HG02642 (cell line): ENCODE data around the gene TAS2R14.

Experiments used
- ATAC-seq: cut with Tn5 transposase; IDR thresholded peaks from one replicate; pipeline ENCODE4 v1.9.1; 2021; ENCODE audit warnings: mild to moderate bottlenecking; ENCODE audit not compliant: unreplicated experiment, poor library complexity

The TAS2R14 gene

DNA sequence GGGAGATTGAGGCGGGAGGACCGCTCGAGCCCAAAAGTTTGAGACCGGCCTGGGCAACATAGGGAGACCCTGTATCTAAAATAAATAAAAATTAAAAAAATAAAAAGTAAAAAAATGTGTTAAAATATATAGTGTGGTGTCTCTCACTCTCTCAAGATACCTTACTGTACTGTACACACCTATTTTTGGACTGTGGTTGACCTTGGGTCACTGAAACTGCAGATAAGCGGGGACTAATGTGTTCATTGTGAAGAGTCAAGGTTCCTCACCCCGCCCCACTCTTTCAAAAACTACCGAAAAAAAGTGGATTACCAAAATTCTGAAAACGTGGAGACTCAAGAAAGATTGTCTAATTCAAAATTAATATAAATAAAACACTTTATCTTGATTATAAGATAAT is 28.7 kb downstream of the TAS2R14 start:
- ATAC-seq: no peak

DNA sequence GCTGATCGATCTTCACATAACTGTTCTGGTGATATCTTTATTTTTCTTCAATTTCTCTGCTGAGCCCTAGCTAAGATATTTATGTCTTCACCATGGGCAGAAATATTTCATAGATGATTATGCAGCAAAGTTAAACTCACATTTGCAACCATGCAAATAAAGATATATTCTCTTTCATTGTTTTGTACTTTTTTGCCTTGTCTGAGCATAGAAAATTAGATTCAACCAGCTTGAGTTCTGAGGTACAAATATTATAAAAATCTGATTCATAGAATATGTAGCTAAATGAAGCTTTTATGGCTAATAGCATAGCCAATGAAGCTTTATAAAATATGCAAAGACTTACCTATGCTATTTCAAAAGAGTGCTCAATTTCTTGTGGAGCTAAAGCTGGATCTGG is 29.6 kb downstream of the TAS2R14 start, which contains the start of gene TAS2R13:
Gene TAS2R13, minus strand, starts transcription at position 101 of the 400 bp plus-strand sequence. CDS start 264 bp downstream, outside the sequence.
- ATAC-seq: no peak

DNA sequence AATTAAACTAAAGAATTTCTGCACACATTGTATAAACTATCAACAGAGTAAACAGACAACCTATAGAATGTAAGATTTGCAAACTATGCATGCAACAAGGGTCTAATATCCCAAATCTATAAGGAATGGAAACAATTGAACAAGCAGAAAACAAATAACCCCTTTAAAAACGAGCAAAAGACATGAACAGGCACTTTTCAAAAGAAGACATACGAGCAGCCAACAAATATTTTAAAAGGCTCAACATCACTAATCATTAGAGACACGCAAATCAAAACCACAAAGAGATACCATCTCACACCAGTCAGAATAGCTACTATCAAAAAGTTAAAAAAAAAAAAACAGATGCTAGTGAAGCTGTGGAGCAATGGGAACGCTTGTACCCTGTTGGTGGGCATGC is 34.4 kb downstream of the TAS2R14 start:
- no peak for ATAC-seq

DNA sequence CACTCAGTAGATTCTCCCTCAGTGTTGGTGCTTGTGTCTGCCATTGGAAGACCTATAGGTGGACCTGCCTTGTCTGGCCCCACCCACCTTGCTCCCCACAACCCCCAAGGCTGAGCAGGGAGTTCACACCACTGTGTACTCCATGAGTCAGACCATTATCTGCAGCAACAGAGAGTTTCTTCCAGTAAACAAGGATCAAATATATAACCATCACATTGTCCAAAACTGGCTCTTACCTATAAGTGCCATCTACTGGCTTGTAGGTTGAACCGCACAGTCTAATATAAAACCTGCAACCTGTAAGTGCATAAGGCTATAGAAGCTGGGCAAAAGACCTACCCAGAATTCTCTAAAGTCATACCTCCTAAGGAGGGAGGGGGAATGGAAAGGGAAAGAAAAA is 37.6 kb downstream of the TAS2R14 start:
- ATAC-seq: no peak

DNA sequence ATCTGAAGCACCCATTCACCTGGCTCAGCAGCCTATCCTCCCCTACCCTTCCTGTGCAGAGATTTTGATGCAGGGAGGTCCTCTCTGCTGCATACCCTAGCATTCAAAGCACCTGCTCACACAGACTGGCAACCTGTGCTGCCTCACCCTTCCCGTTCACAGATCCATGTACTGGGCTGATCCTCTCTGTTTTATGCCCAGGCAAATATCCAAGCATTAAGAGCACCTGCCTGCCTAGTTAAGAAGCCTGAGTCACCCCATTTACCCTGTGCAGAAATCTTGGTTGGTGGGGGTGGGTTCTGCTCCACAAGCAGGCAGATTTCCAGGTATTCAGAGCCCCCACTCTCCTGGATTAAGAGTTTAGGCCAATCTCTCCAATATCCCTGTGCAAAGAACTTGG is 38.1 kb downstream of the TAS2R14 start:
- no peak for ATAC-seq

DNA sequence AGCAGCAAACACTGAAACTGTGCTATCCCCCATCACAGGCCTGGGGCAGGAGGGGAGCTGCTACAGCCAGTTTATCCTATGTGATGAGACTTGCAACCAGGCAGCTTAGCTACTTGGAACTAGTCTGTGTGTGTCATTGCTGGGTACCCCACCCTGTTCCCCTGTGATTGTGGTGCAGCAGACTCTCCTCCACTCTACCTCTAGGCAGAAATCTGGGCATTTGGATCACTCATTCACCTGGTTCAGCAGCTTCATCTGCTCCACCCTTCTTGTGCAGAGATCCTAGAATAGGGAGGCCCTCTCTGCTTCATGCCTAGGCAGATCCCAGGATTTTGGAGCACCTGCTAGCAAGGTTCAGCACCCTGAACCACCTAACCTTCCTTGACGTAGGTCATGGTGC is 38.5 kb downstream of the TAS2R14 start:
- no peak for ATAC-seq

DNA sequence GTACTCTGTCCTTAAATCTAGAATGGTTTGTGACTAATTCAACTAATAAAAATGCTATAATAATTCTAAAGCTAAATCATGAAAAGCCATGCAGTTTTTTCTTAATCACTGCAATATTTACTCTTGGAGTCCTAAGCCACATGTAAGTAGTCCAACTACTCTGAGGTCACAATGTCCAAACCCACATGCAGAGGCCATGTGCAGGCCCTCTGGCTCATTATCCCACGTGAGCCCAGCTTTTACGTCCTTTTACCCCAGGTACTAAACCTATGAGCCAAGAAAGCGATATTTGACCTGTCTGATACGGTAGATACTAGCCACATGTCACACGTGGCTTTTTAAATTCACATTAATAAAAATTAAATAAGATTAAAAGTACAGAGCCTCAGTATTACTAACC is 42.2 kb downstream of the TAS2R14 start:
- ATAC-seq: no peak

DNA sequence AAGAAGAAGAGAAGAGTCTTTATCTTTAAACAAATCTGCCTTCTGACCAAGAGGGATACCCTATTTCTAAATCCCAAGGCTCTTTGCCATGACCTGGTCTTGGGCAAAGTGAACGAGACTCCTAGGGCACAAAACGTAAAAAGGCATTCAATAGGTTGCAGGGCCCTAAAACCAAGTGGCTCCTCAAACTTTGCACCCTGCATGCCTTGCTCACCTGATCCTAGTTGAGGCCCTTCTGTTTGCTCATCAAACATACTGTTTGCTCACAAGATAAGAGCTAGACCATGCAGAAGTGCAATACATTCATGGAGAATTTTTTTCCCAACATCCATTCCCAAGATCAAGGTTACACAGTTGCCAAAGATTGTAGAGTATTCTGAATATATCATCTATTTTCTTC is 47.1 kb downstream of the TAS2R14 start:
- no peak for ATAC-seq

DNA sequence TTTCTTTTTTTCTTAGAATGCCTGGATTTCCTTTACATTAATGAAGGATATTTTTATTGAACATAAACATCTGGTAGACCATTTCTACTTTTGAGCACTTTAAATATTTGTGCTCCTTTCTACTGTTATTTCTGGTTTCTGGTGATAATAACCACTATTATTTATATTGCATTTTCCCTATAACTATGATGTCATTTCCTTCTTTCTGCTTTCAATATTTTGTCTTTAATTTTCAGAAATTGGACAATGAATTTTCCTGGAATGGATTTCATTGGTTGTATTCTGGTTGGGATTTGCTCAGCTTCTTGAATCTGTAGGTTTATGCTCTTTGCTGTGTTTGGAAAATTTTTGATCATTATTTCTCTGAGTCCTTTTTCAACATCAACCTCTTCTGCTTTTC is 49.8 kb downstream of the TAS2R14 start:
- no peak for ATAC-seq
